HCT116 (cell line): Measurements from ENCODE around the gene RIN3. TPM values are rescaled to one million over a fixed set of nuclear protein-coding genes. Genes with fewer than 3 reads are reported as not detected.

Experiments used
- ATAC-seq: fragments of 200-7000 bp; cut with Tn5 transposase; 2 replicates; pipeline ENCODE4 v1.9.1; 2020; ENCODE audit warnings: mild to moderate bottlenecking, moderate library complexity
- BruUV-seq: library from RNA; stranded (reverse); fragments of 400-500 nt; replicated peaks from 2 replicates; lab custom pipeline; 2021; lab: Mats Ljungman, UMichigan
- CTCF ChIA-PET: fragments of 300-600 bp; sonication (Branson Sonifier 250); formaldehyde crosslinking; loops from one replicate; lab custom pipeline; 2021; ENCODE audit warnings: antibody characterized with exemption; lab: Charles Lee
- POLR2A ChIA-PET: fragments of 300-600, 350-600 bp; sonication (Branson Sonifier 250); formaldehyde crosslinking; loops from one replicate; lab custom pipeline; 2021; ENCODE audit warnings: antibody characterized with exemption; lab: Charles Lee
- RAD21 ChIA-PET, 2 experiments: fragments of 300-600 bp; sonication (Branson Sonifier 250); formaldehyde crosslinking; loops; one replicate each; lab custom pipeline; 2023; ENCODE audit warnings: low total read pairs in 2 of 2; ENCODE audit not compliant: uncharacterized antibody in 2 of 2, unreplicated experiment in 2 of 2, low non-redundant PET in 1 of 2; lab: Charles Lee
- DNase-seq: peaks from one replicate; pipeline ENCODE4 v3.0.0-alpha.2; 2010; ENCODE audit warnings: low read depth, low spot score
- H2AFZ ChIP-seq: fragments of 200-600 bp; shearing (Covaris generic), sonication (generic); 2 replicates; pipeline ENCODE4 v1.6.1; 2017; ENCODE audit warnings: low read depth, mixed run types, mixed read lengths, antibody characterized with exemption, low read length; ENCODE audit not compliant: poor library complexity, severe bottlenecking
- H3K27ac ChIP-seq: 2 replicates; pipeline ENCODE4 v1.5.1; 2012; ENCODE audit warnings: low read depth, low read length
- H3K27me3 ChIP-seq: fragments of 200-600 bp; sonication (generic); 2 replicates; pipeline ENCODE4 v1.6.1; 2016; ENCODE audit warnings: mixed run types, low read length, mixed read lengths; ENCODE audit not compliant: insufficient read depth
- H3K36me3 ChIP-seq, 2 experiments: fragments of 200-500 bp in 1 of 2; fragments of 200-600 bp in 1 of 2; sonication (Bioruptor generic) in 1 of 2; sonication (generic) in 1 of 2; 2 replicates each; pipeline versions ENCODE4 v1.5.1 to v1.6.1; 2014 to 2016; ENCODE audit warnings: low read length in 2 of 2, inconsistent platforms in 1 of 2, mixed read lengths in 1 of 2, mixed run types in 1 of 2; ENCODE audit not compliant: insufficient read depth in 2 of 2, control insufficient read depth in 1 of 2
- H3K4me1 ChIP-seq, 2 experiments: fragments of 200-600 bp in 1 of 2; sonication (generic) in 1 of 2; 2 replicates each; pipeline versions ENCODE4 v1.5.1 to v1.6.1; 2012 to 2017; ENCODE audit warnings: low read length in 2 of 2, inconsistent platforms in 1 of 2, mild to moderate bottlenecking in 1 of 2, mixed read lengths in 1 of 2, mixed run types in 1 of 2, moderate library complexity in 1 of 2; ENCODE audit not compliant: insufficient read depth in 2 of 2, control insufficient read depth in 1 of 2
- H3K4me2 ChIP-seq: fragments of 200-600 bp; sonication (generic); 2 replicates; pipeline ENCODE4 v1.6.1; 2017; ENCODE audit warnings: mixed run types, low read length, mixed read lengths
- H3K4me3 ChIP-seq, 2 experiments: fragments of 200-600 bp in 1 of 2; sonication (generic) in 1 of 2; replicated peaks in 1 of 2; 2 replicates each; pipeline ENCODE4 v1.5.1; 2011 to 2016; ENCODE audit warnings: low read length in 2 of 2, control low read depth in 1 of 2, low read depth in 1 of 2, mild to moderate bottlenecking in 1 of 2, mixed read lengths in 1 of 2, mixed run types in 1 of 2
- H3K79me2 ChIP-seq: fragments of 200-600 bp; sonication (generic); 2 replicates; pipeline ENCODE4 v1.6.1; 2017; ENCODE audit warnings: mild to moderate bottlenecking, mixed run types, low read length, moderate library complexity, mixed read lengths; ENCODE audit not compliant: insufficient read depth
- H3K9ac ChIP-seq: fragments of 200-600 bp; sonication (generic); 2 replicates; pipeline ENCODE4 v1.6.1; 2016; ENCODE audit warnings: low read length, mixed read lengths
- H3K9me2 ChIP-seq: fragments of 200-600 bp; sonication (generic), shearing (Covaris generic); 2 replicates; pipeline ENCODE4 v1.6.1; 2017; ENCODE audit warnings: mixed run types, mild to moderate bottlenecking, moderate library complexity; ENCODE audit not compliant: insufficient read depth
- H3K9me3 ChIP-seq, 2 experiments: fragments of 200-500 bp in 1 of 2; fragments of 200-600 bp in 1 of 2; sonication (Bioruptor generic) in 1 of 2; sonication (generic) in 1 of 2; 2 replicates each; pipeline ENCODE4 v1.6.1; 2014 to 2017; ENCODE audit warnings: low read length in 2 of 2, mixed read lengths in 2 of 2, inconsistent platforms in 1 of 2, low read depth in 1 of 2, mild to moderate bottlenecking in 1 of 2, mixed run types in 1 of 2, moderate library complexity in 1 of 2; ENCODE audit not compliant: control insufficient read depth in 1 of 2, insufficient read depth in 1 of 2
- H4K20me1 ChIP-seq: fragments of 200-600 bp; sonication (generic), shearing (Covaris generic); 2 replicates; pipeline ENCODE4 v1.6.1; 2017; ENCODE audit warnings: mixed run types, mild to moderate bottlenecking, moderate library complexity; ENCODE audit not compliant: insufficient read depth
- ATF3 ChIP-seq: IDR thresholded peaks from 2 replicates; pipeline ENCODE4 v1.6.1; 2012
- CBX3 ChIP-seq: IDR thresholded peaks from 2 replicates; pipeline ENCODE4 v1.6.1; 2012; ENCODE audit warnings: low read depth
- CEBPB ChIP-seq: IDR thresholded peaks from 2 replicates; pipeline ENCODE4 v1.6.1; 2012; ENCODE audit warnings: low read depth
- EZH2 ChIP-seq: fragments of 200-600 bp; sonication (generic); IDR thresholded peaks from 2 replicates; pipeline ENCODE4 v1.6.1; 2017; ENCODE audit warnings: antibody characterized with exemption, mixed run types
- RAD21 ChIP-seq: IDR thresholded peaks from 2 replicates; pipeline ENCODE4 v1.6.1; 2012; ENCODE audit warnings: low read depth, mild to moderate bottlenecking
- REST ChIP-seq: IDR thresholded peaks from 2 replicates; pipeline ENCODE4 v1.6.1; 2012; ENCODE audit warnings: low read depth
- SIN3A ChIP-seq: IDR thresholded peaks from 2 replicates; pipeline ENCODE4 v1.6.1; 2012; ENCODE audit warnings: low read depth
- SP1 ChIP-seq: IDR thresholded peaks from 2 replicates; pipeline ENCODE4 v1.6.1; 2012; ENCODE audit warnings: low read depth
- intact Hi-C: fragments of 100-400 bp; cut with micrococcal nuclease; formaldehyde crosslinking; loops from 2 replicates; pipeline ENCODE4 v1.10.0; 2022
- total RNA-seq: library from RNA; stranded (reverse); gene quantifications from one replicate; pipeline ENCODE4 v1.2.1, GENCODE V29; 2021; ENCODE audit not compliant: unreplicated experiment
- TF ChIP-seq, protein P1 (sequence below): IDR thresholded peaks from 2 replicates; pipeline ENCODE4 v1.6.1; 2012
- TF ChIP-seq, protein P2 (sequence below): IDR thresholded peaks from 2 replicates; pipeline ENCODE4 v1.6.1; 2011; ENCODE audit warnings: mild to moderate bottlenecking, low read length, moderate library complexity; ENCODE audit not compliant: insufficient replicate concordance; ENCODE audit errors: extremely low read depth

Gene RIN3
- total RNA-seq, 1 experiment from 2014 or later = 22.2 TPM

DNA sequence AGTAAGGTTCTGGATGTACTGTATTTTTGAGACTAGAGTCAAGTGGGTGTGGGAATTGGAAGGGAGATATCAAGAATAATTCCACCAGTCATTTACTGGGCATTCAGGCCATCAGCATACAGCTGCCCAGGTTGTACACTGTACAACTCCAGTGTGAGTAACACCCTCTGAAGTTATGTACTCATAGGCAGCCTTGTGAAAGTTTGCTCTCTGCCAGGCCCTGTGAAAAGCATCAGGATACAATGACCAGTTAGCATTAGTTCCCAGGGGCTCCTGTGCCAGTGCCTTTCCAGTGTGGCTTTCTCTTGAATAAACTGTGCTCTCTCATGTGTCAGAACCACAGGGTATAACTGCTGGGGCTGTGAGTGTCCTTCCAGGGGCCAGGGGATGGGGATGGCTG lies 145.1 kb downstream of the RIN3 start:
- intact Hi-C loops = no loop called here
- CTCF ChIA-PET = no interaction called here
- DNase-seq = no peak

More for the DNA sequence above, 145.1 kb downstream of the RIN3 start:
- Histone ChIP-seq H3K9me3 (no peaks in the 10 kb centered on the region), H3K9me2 (no peaks in the 10 kb centered on the region), H4K20me1 (no peaks in the 10 kb centered on the region), H2AFZ (no peak overlapping the region), H3K4me3 (no peak overlapping the region), H3K36me3 (no peaks in the 10 kb centered on the region), H3K27me3 (no peaks in the 10 kb centered on the region), H3K4me1 (no peaks in the 10 kb centered on the region), H3K27ac (no peak overlapping the region), H3K79me2 (no peaks in the 10 kb centered on the region), H3K4me2 (no peak overlapping the region), H3K9ac (no peak overlapping the region)
- BruUV-seq = no TSS peak
- no peak for ATAC-seq
- ChIA-PET RAD21 (no interaction called here), POLR2A (no interaction called here)
- TF ChIP-seq RAD21 (no peak), SIN3A (no peak), SP1 (no peak), EZH2 (no peak), ATF3 (no peak), CEBPB (no peak), CBX3 (no peak), REST (no peak)
- TF ChIP-seq, protein P1, sequence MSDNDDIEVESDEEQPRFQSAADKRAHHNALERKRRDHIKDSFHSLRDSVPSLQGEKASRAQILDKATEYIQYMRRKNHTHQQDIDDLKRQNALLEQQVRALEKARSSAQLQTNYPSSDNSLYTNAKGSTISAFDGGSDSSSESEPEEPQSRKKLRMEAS = no peak
- TF ChIP-seq, protein P2, sequence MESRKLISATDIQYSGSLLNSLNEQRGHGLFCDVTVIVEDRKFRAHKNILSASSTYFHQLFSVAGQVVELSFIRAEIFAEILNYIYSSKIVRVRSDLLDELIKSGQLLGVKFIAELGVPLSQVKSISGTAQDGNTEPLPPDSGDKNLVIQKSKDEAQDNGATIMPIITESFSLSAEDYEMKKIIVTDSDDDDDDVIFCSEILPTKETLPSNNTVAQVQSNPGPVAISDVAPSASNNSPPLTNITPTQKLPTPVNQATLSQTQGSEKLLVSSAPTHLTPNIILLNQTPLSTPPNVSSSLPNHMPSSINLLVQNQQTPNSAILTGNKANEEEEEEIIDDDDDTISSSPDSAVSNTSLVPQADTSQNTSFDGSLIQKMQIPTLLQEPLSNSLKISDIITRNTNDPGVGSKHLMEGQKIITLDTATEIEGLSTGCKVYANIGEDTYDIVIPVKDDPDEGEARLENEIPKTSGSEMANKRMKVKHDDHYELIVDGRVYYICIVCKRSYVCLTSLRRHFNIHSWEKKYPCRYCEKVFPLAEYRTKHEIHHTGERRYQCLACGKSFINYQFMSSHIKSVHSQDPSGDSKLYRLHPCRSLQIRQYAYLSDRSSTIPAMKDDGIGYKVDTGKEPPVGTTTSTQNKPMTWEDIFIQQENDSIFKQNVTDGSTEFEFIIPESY = no peak
